Neural cell (in vitro differentiated cells): Measurements from ENCODE around the gene ADCY1.
"Not testable (repeated sequence)": the region's sequence is repeated elsewhere in the genome, so short reads cannot be mapped to it uniquely, and the experiment has no call there.

ENCODE experiments used
- EZH2 ChIP-seq: fragments of 200-600, 300-800 bp; shearing (Covaris generic), sonication (generic); IDR thresholded peaks from 2 replicates; pipeline ENCODE4 v1.6.1; 2014; ENCODE audit warnings: antibody characterized with exemption, low read length, borderline replicate concordance, mild to moderate bottlenecking; ENCODE audit not compliant: insufficient read depth, poor library complexity, severe bottlenecking
- MXI1 ChIP-seq: fragments of 450-650 bp; conservative IDR thresholded peaks from 2 replicates; pipeline ENCODE4 v1.6.1; 2014; ENCODE audit warnings: antibody characterized with exemption, mild to moderate bottlenecking; ENCODE audit not compliant: poor library complexity, severe bottlenecking
- TF ChIP-seq, protein P1 (sequence below): fragments of 450-650 bp; IDR thresholded peaks from 2 replicates; pipeline ENCODE4 v1.5.1; 2014; ENCODE audit warnings: antibody characterized with exemption, mild to moderate bottlenecking, moderate library complexity; ENCODE audit not compliant: poor library complexity, severe bottlenecking
- TF ChIP-seq, protein P2 (sequence below): IDR thresholded peaks from 2 replicates; pipeline ENCODE4 v1.6.1; 2012; ENCODE audit warnings: borderline replicate concordance

DNA sequence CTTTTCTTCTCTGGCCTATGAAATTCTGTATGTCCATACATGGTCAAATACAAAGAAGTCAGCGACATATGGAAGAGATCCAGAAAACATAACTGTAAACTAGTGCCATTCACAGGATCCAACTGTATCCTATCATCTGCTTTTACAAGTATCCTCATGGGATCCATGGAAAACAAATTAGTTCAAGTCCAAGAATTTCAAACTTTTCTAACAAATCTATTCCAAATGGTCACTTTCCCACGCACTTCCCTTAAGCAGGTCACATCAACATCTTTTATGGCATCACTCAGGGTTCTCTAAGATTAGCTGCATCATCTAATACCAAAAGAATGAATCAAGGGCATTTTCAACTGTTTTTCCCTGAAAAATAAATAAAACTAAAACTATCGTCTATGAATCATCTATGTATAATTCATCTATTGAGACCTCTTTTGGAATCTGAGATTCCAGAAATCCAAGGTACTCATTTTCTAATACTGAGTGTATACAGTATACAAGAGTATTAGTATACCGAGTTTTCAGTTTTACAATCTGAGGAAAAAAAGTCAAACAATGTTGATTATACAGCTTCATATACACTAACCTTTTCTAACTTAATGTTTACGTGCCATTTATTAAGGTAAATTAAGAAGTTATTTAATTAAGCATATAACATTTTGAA is 187.5 kb downstream of the ADCY1 start:
- TF ChIP-seq, protein P1, sequence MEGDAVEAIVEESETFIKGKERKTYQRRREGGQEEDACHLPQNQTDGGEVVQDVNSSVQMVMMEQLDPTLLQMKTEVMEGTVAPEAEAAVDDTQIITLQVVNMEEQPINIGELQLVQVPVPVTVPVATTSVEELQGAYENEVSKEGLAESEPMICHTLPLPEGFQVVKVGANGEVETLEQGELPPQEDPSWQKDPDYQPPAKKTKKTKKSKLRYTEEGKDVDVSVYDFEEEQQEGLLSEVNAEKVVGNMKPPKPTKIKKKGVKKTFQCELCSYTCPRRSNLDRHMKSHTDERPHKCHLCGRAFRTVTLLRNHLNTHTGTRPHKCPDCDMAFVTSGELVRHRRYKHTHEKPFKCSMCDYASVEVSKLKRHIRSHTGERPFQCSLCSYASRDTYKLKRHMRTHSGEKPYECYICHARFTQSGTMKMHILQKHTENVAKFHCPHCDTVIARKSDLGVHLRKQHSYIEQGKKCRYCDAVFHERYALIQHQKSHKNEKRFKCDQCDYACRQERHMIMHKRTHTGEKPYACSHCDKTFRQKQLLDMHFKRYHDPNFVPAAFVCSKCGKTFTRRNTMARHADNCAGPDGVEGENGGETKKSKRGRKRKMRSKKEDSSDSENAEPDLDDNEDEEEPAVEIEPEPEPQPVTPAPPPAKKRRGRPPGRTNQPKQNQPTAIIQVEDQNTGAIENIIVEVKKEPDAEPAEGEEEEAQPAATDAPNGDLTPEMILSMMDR: not testable (repeated sequence)
- TF ChIP-seq MXI1, EZH2: not testable (repeated sequence)
- TF ChIP-seq, protein P2, sequence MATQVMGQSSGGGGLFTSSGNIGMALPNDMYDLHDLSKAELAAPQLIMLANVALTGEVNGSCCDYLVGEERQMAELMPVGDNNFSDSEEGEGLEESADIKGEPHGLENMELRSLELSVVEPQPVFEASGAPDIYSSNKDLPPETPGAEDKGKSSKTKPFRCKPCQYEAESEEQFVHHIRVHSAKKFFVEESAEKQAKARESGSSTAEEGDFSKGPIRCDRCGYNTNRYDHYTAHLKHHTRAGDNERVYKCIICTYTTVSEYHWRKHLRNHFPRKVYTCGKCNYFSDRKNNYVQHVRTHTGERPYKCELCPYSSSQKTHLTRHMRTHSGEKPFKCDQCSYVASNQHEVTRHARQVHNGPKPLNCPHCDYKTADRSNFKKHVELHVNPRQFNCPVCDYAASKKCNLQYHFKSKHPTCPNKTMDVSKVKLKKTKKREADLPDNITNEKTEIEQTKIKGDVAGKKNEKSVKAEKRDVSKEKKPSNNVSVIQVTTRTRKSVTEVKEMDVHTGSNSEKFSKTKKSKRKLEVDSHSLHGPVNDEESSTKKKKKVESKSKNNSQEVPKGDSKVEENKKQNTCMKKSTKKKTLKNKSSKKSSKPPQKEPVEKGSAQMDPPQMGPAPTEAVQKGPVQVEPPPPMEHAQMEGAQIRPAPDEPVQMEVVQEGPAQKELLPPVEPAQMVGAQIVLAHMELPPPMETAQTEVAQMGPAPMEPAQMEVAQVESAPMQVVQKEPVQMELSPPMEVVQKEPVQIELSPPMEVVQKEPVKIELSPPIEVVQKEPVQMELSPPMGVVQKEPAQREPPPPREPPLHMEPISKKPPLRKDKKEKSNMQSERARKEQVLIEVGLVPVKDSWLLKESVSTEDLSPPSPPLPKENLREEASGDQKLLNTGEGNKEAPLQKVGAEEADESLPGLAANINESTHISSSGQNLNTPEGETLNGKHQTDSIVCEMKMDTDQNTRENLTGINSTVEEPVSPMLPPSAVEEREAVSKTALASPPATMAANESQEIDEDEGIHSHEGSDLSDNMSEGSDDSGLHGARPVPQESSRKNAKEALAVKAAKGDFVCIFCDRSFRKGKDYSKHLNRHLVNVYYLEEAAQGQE: not testable (repeated sequence)
